Endometrium (tissue), 2 donors: ENCODE measurements around the gene LMBRD1.

ENCODE experiments used
- FAIRE-seq: peaks from 2 replicates; lab custom pipeline; 2012; peaks lifted over from hg19 to GRCh38; lab: Jason Lieb, UNC
- donor health status: control.
- donor health status: control.

Gene LMBRD1

GRCh38 chr6:69631552-69632346 lies 165.1 kb downstream of the LMBRD1 start:
- FAIRE-seq = no peak

- FAIRE-seq = no peak
Measured at GRCh38 chr6:69630767-69631166, 166.0 kb downstream of the LMBRD1 start.

GRCh38 chr6:69627625-69628024 lies 169.2 kb downstream of the LMBRD1 start:
- no peak for FAIRE-seq

DNA sequence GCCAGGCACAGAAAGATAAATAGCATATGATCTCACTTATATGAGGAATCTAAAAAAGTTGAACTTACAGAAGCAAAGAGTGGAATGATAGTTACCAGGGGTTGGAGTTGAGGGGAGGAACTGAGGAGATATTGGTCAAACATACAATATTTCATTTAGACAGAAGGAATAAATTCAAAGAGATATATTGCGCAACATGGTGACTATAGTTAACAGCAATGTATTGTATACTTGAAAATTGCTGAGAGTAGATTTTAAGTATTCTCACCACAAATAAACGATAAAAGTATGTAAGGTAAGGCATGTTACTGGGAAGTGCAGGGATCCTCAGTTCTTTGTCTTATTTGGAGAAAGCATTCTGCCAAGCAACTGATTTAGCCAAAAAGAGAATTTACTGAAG lies 171.9 kb downstream of the LMBRD1 start:
- no peak for FAIRE-seq
